OCI-LY7 (cell line): Measurements from ENCODE around the gene EIF4H. TPM values are rescaled to one million over a fixed set of nuclear protein-coding genes. Genes with fewer than 3 reads are reported as not detected.

ENCODE experiments used
- BruUV-seq: library from RNA; stranded (reverse); fragments of 400-500 nt; replicated peaks from 2 replicates; lab custom pipeline; 2021; lab: Mats Ljungman, UMichigan
- CTCF ChIA-PET: fragments of 300-600 bp; sonication (Branson Sonifier 250); formaldehyde crosslinking; loops from one replicate; lab custom pipeline; 2022; ENCODE audit warnings: antibody characterized with exemption; ENCODE audit not compliant: unreplicated experiment; lab: Charles Lee
- POLR2A ChIA-PET: fragments of 300-600 bp; sonication (Branson Sonifier 250); formaldehyde crosslinking; loops from one replicate; lab custom pipeline; 2022; ENCODE audit warnings: antibody characterized with exemption; lab: Charles Lee
- DNase-seq: peaks from one replicate; pipeline ENCODE4 v3.0.0-alpha.2; 2015; ENCODE audit warnings: low spot score
- H2AFZ ChIP-seq: fragments of 200-600 bp; sonication (generic), shearing (Covaris generic); 2 replicates; pipeline ENCODE4 v1.6.1; 2014; ENCODE audit warnings: mild to moderate bottlenecking, antibody characterized with exemption, low read length, moderate library complexity
- H3K27ac ChIP-seq: fragments of 200-600 bp; sonication (generic); 2 replicates; pipeline ENCODE4 v1.5.1; 2014; ENCODE audit warnings: mixed run types, low read depth, mild to moderate bottlenecking, moderate library complexity, low read length, inconsistent platforms; ENCODE audit not compliant: poor library complexity, severe bottlenecking
- H3K36me3 ChIP-seq: fragments of 200-600 bp; sonication (generic); 2 replicates; pipeline ENCODE4 v1.6.1; 2014; ENCODE audit warnings: mild to moderate bottlenecking, antibody characterized with exemption, low read length, moderate library complexity, mixed read lengths; ENCODE audit not compliant: insufficient read depth
- H3K4me1 ChIP-seq: fragments of 200-600 bp; sonication (generic); 2 replicates; pipeline ENCODE4 v1.5.1; 2014; ENCODE audit warnings: mild to moderate bottlenecking, low read length; ENCODE audit not compliant: insufficient read depth, poor library complexity, severe bottlenecking
- H3K4me2 ChIP-seq: fragments of 200-600 bp; sonication (generic); 2 replicates; pipeline ENCODE4 v1.6.1; 2014; ENCODE audit warnings: mild to moderate bottlenecking, low read length
- H3K4me3 ChIP-seq: fragments of 200-600 bp; sonication (generic); 2 replicates; pipeline ENCODE4 v1.5.1; 2014; ENCODE audit warnings: mild to moderate bottlenecking, low read depth, low read length; ENCODE audit not compliant: poor library complexity, severe bottlenecking
- H3K79me2 ChIP-seq: fragments of 200-600 bp; sonication (generic); 2 replicates; pipeline ENCODE4 v1.6.1; 2016; ENCODE audit warnings: low read depth, mild to moderate bottlenecking, low read length, moderate library complexity, mixed read lengths; ENCODE audit not compliant: insufficient read depth
- H3K9me2 ChIP-seq: fragments of 200-600 bp; sonication (generic); 2 replicates; pipeline ENCODE4 v1.6.1; 2016; ENCODE audit warnings: mild to moderate bottlenecking, low read length, mixed read lengths; ENCODE audit not compliant: insufficient read depth
- H3K9me3 ChIP-seq: fragments of 200-600 bp; sonication (generic); 2 replicates; pipeline ENCODE4 v1.6.1; 2014; ENCODE audit warnings: mild to moderate bottlenecking, mixed run types, low read length, mixed read lengths
- H4K20me1 ChIP-seq: fragments of 200-600 bp; sonication (generic); 2 replicates; pipeline ENCODE4 v1.6.1; 2014; ENCODE audit warnings: mild to moderate bottlenecking, antibody characterized with exemption, low read length, moderate library complexity, mixed read lengths; ENCODE audit not compliant: insufficient read depth
- CTCF ChIP-seq: fragments of 200-600 bp; sonication (generic); conservative IDR thresholded peaks from 2 replicates; pipeline ENCODE4 v1.5.1; 2014; ENCODE audit warnings: mild to moderate bottlenecking, antibody characterized with exemption, low read length, moderate library complexity, mixed read lengths
- EZH2phosphoT487 ChIP-seq: fragments of 200-600 bp; sonication (generic); IDR thresholded peaks from 2 replicates; pipeline ENCODE4 v1.6.1; 2018; ENCODE audit warnings: low read depth, borderline replicate concordance, mild to moderate bottlenecking, mixed run types, antibody characterized with exemption, low read length, moderate library complexity, mixed read lengths
- intact Hi-C: fragments of 100-400 bp; cut with micrococcal nuclease; formaldehyde crosslinking; loops from one replicate; pipeline ENCODE4 v1.10.0; 2022; ENCODE audit not compliant: unreplicated experiment
- total RNA-seq, 2 experiments: library from RNA; depleted of rRNA in 1 of 2; stranded (reverse); fragments of >200 nt in 1 of 2; shearing (Covaris generic) in 1 of 2; gene quantifications; 2 replicates each; pipeline ENCODE4 v1.2.3, GENCODE V29; 2014 to 2022

The EIF4H gene
- total RNA-seq, 2 experiments from 2014 or later: 202 to 345 TPM

- no peak for DNase-seq
- Histone ChIP-seq H3K4me1 (peaks cover 73% of the 10 kb centered on the region), H3K4me3 (no peak overlapping the region), H3K79me2 (peaks cover 9% of the 10 kb centered on the region; the same call in 1 of the 2 replicates), H3K9me3 (no peaks in the 10 kb centered on the region), H3K9me2 (no peaks in the 10 kb centered on the region), H3K36me3 (peaks cover 13% of the 10 kb centered on the region), H2AFZ (no peak overlapping the region), H3K27ac (peak overlapping the region; percentile 66), H3K4me2 (peak overlapping the region; percentile 56), H4K20me1 (no peaks in the 10 kb centered on the region)
- intact Hi-C loops: loop anchor here (10.0 kb wide), 1 partner anchor 249 kb away; no protein-coding TSS in a partner anchor
- TF ChIP-seq EZH2phosphoT487: no peak
- no peak for TF ChIP-seq CTCF
- BruUV-seq: no TSS peak
- POLR2A ChIA-PET: interaction anchor here (1.4 kb wide), 1 partner anchor 37 kb away, joined by 4 read pairs; no protein-coding TSS in a partner anchor
- CTCF ChIA-PET: no interaction called here
Measured at GRCh38 chr7:74215921-74216320, 41.8 kb downstream of the EIF4H start.

GRCh38 chr7:74216361-74216761 is 42.2 kb downstream of the EIF4H start:
- no peak for TF ChIP-seq CTCF
- TF ChIP-seq EZH2phosphoT487: no peak
- POLR2A ChIA-PET: interaction anchor here (0.6 to 1.4 kb wide), 2 partner anchors 37 to 125 kb away, joined by 3 to 4 read pairs; no protein-coding TSS in a partner anchor
- H3K36me3 ChIP-seq: peaks cover 13% of the 10 kb centered on the region
- peaks cover 70% of the 10 kb centered on the region for H3K4me1 ChIP-seq
- peak; percentile 59 for DNase-seq
- H3K9me2 ChIP-seq: no peaks in the 10 kb centered on the region
- CTCF ChIA-PET: no interaction called here
- intact Hi-C loops: loop anchor here (10.0 kb wide), 1 partner anchor 248 kb away; no protein-coding TSS in a partner anchor
- no peak overlapping the region for H3K4me3 ChIP-seq
- H3K4me2 ChIP-seq: peak overlapping the region; percentile 56
- H4K20me1 ChIP-seq: no peaks in the 10 kb centered on the region
- H3K27ac ChIP-seq: peak overlapping the region; percentile 66
- H2AFZ ChIP-seq: no peak overlapping the region
- BruUV-seq: no TSS peak
- H3K9me3 ChIP-seq: no peaks in the 10 kb centered on the region
- H3K79me2 ChIP-seq: peaks cover 9% of the 10 kb centered on the region; the same call in 1 of the 2 replicates
